ENCODE measurements around the gene RGS2.

The RGS2 gene

GRCh38 chr1:192830595-192831246, 21.9 kb downstream of the RGS2 start:
- no peak for DNase-seq (ENCODE audit: low read depth)

DNA sequence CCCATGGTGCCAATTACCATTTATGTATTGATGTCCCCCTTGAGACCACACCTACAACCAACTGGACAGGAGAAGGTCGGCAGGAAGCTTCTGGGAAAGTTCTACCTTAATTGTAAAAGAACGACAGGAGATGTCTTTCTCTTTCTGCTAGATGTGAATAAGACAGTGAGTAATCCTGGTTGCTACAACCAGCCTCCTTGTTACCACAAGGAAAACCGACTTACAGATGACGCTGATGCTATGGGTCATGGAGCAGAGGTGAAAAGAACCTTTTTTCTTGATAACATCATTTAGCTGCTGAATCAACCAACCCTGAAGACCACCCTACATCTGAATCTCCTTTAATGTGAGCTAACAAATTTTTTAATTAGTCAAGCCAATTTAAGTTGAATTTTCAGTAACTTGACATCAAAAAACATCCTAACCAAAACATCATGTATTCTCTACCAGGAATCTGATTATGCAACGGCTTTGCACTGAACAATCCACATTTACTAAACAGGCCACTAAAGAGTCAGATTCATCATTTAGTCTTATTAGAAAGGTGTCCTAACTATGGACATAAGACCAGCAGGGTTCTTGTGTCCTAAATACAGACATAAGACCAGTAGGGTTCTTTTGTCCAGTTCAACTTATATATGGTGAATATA, 23.0 kb downstream of the RGS2 start:
- peak; percentile 56 for DNase-seq (ENCODE audit: low read depth)

- no peak for DNase-seq (ENCODE audit: low read depth)
Observed at GRCh38 chr1:192832492-192832891, 23.7 kb downstream of the RGS2 start.

DNA sequence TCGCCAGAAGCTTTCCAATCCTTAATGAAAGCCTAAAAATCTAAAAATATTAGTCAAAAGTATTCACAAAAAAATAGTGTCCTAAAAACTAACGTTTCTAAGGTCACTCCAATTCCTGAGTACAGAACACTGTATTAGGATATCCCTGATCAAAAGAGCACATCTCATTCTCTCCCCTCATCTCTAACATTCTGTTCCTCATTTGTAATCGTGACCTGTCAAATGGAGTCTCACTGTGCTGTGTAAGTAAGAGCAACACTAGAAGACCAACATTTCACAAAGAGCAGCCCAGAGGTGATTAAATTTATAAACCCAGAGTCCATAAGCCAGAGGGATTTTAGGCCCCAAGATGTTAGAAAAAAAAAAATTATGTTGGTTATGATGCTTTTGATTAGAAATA, 26.3 kb downstream of the RGS2 start:
- no peak for DNase-seq (ENCODE audit: low read depth)

- no peak for DNase-seq (ENCODE audit: low read depth)
Observed at GRCh38 chr1:192839162-192840066, 30.6 kb downstream of the RGS2 start.

DNA sequence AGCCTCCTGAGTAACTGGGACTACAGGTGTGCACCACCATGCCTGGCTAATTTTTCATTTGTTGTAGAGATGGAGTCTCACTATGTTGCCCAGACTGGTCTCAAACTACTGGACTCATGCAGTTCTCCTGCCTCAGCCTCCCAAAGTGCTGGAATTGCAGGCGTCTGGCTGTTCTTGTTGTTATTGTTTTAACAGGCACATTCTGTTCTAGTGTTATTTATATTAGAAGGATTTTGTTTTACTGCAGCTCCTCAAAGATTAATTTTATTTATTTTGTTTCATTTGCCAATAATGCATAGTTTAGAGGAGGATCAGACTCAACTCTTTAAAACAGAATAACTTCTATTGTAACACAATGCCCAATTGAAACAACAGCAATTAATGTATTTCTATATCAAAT, 35.5 kb downstream of the RGS2 start:
- no peak for DNase-seq (ENCODE audit: low read depth)

DNA sequence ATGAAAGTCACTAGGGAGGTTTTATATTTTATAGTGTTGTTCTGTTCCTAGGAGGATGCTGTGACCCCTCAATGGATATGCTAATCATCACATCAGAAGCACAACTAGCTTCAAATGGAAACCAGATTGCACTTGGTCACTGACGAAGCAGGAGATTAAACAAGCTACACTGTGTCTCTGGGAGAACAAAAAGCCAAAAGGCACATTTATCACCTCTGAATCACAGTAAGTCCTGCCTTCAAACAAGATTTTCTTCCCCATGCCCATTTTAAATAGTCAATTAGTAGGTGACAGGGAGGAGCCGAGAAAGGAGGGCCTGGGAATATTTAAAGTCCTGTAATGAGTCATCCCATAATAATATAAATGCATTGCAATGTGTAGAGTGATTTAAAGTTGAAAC, 38.1 kb downstream of the RGS2 start:
- no peak for DNase-seq (ENCODE audit: low read depth)

DNA sequence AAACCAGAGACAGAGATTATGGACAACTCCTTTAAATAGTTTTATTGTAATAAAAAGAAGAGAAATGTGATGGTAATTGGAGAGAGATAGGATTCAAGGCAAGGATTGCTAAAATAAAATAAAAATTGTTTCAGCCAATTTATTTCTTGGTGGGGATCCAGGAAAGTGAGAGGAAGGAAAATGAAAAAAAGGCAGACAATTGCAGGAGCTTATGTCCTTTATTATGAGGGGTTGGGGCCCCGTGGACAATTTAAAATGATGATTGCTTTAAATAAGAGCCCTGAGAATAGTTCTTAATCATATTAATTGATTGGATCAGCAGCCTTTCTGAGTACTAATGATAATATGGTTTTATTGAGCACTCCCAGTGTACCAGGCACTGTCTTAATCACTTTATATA, 40.2 kb downstream of the RGS2 start:
- DNase-seq (ENCODE audit: low read depth): no peak

- DNase-seq (ENCODE audit: low read depth): no peak
Observed at GRCh38 chr1:192849442-192849841, 40.6 kb downstream of the RGS2 start.

- DNase-seq (ENCODE audit: low read depth): no peak
Observed at GRCh38 chr1:192852001-192852947, 43.4 kb downstream of the RGS2 start.

DNA sequence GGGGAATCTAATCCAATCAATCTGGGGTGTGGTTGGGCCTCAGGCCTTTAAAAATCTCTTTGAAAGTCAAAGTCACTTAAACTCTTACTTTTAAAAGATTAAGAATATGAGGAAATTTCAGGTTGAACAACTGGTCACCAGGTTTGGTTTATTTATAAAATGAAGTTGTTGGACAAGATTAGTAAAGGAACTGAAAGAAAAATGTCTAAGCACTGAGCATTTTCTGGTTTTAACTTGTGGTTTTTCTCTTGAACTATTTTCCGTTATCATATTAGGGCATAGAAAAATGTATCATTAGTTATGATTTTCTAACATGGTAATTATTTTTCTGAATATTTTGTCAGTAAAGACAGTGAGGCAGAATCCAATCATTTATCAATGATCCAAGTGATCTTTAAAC, 49.6 kb downstream of the RGS2 start:
- no peak for DNase-seq (ENCODE audit: low read depth)

GRCh38 chr1:192859808-192860207, 51.0 kb downstream of the RGS2 start:
- DNase-seq (ENCODE audit: low read depth): no peak

DNA sequence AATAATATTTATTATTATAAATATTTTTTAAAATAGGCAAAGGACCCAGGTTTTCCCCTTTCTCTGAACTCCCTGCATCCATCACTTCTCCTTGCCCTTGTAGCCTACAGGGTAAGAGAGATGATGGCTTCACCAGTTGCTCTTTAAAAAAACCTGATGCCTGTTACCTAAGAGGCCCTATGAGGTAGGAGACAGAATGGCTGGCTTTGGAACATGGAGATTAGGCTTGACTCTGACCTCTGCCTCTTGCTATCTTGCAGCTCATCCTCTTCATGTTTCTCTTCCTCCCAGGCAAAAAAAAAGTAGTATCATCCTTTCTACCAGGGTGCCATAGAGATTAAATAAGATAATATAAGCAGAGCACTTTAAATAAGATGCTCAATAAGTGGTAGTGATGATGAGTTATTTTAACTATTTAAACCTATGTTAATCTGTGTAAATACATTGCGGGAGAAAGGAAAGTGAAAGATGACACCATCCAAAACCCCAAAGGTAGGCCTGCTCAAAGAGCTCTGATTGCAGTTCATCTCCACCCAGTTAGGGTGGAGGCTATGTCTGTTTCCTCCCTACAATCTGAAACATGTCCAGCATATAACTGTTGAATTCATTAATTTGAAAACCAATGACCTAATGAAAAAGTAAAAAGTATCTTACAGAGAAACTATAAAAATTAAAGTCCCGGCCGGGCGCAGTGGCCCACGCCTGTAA, 51.8 kb downstream of the RGS2 start:
- DNase-seq (ENCODE audit: low read depth): no peak

DNA sequence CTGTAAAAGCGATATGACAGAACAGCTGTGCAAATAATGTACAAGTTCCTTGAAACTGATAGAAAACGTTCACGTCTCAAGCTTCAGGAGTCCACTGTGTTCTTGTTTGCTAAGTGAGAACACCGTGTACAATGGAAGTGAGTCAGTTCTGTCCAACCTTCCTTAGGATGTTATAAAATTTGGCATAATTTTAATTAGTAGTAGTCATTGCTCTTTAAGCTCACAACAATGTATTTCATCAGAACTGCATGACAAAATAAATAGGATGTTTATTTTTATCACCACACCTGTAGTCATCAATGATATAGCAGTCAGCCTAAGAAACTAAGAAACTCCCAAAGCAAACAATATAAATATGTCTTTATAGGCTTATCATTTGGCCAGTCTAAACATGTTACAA, 53.0 kb downstream of the RGS2 start:
- DNase-seq (ENCODE audit: low read depth): no peak
